H54 (cell line): ENCODE data around the gene IFNA7.
A peak's percentile ranks its signal among the peaks of the same experiment; 100 is the strongest.
"Not testable (repeated sequence)": the region's sequence is repeated elsewhere in the genome, so short reads cannot be mapped to it uniquely, and the experiment has no call there.

Experiments
- DNase-seq: peaks from one replicate; pipeline ENCODE4 v3.0.0; 2011; ENCODE audit warnings: low spot score, mixed read lengths; ENCODE audit not compliant: insufficient read length
- FAIRE-seq: peaks from 3 replicates; lab custom pipeline; 2011; peaks lifted over from hg19 to GRCh38; lab: Jason Lieb, UNC
- POLR2A ChIP-seq: IDR thresholded peaks from 2 replicates; pipeline ENCODE4 v1.6.1; 2011; ENCODE audit warnings: low read depth, mild to moderate bottlenecking, low read length

IFNA7 gene

DNA sequence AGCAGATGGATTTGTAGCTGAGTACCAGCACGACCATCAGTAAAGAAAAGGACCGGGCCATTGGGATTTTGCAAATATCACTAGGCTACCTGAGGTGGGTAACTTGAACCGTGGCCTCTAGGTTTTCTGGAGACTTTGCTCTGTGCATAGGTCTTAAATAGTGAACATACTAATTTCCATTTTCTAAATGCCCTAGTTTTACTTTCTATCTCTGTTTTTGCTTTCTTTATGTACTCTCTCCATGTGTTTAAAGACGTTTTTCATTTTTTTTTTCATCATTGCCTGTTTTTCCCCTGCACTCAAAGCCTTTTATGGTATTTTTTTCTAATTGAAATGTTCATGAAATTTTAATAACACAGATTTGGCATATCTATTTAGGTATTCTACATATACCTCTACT is at the start of gene IFNA7:
Gene IFNA7 (minus strand): TSS at position 101 of the 400 bp plus-strand sequence. CDS start 40 bp downstream, at position 61.
- not testable (repeated sequence) for FAIRE-seq, DNase-seq

DNA sequence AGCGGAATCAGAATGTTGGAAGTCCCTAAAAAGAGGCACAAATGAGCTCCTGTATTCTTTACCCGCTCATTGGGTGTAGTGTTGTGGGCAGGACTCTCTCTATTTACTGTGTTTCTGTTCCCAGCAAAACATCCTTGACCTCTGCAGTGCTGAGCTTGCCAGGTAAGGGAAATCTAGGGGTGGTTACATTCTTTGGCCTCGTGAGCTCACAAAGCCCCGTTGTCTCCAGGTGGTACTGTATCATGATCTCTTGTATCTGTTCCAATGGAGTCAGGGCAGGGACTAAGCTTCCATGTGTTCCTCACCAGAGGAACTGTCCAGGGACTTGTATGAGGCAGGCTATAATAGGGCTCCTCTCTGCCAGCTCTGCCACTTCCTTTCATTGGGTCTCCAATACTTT is 49.6 kb upstream of the IFNA7 start:
- TF ChIP-seq POLR2A = no peak
- DNase-seq (no peak), FAIRE-seq (no peak)

GRCh38 chr9:21251190-21251589 is 49.2 kb upstream of the IFNA7 start:
- TF ChIP-seq POLR2A = no peak
- no peak for DNase-seq
- no peak for FAIRE-seq

- DNase-seq (no peak), FAIRE-seq (no peak)
- no peak for TF ChIP-seq POLR2A
Observed at GRCh38 chr9:21244836-21245235, 42.8 kb upstream of the IFNA7 start.

- no peak for TF ChIP-seq POLR2A
- FAIRE-seq (no peak), DNase-seq (no peak)
Observed at GRCh38 chr9:21239911-21240310, 37.9 kb upstream of the IFNA7 start, which contains the start of gene IFNA14. Gene IFNA14, minus strand, starts transcription at chr9:21240005. Its CDS starts 70 bp downstream, at chr9:21239935.

GRCh38 chr9:21236360-21236714 is 34.3 kb upstream of the IFNA7 start:
- DNase-seq, FAIRE-seq: not testable (repeated sequence)

DNA sequence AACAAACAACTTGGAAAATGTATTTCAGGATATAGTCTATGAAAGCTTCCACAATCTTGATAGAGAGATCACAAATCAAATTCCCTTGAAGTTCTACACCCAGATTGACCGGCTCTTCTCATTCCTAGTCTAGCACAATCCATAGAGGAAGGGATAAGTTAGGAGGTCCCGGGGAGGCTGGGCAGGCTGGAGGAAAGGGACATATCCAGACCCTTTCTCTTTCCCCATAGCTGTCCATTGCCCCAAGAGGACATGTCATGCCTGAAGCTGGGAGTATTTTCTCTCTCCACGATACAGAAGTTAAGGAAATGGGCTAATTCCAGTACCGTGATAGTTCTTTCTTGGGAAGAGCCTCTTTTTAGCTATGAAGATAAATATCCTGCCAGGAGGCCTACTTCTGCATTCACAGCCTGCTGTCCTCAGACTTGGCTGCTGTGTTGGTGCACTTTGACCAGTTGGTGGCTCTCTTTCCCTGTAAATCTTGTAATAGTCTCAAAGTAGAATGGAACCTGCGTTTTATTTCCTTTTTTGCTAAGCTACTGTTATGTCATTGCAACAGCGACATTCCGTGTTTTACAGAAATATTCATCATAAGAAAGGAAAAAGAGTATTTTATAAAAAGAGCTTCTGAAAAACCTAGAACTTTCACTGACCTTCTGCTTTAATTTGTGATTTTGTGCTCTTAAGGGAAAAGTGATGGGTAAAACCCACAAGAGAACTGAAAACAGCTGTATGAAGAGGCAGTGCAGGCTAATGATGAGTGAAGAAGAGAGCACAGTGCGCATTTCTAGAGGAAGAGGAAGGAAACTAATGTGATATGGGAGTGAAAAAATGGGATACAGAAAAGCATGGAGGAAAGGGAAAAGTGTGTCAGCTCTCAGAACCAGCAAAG is 33.7 kb upstream of the IFNA7 start:
- DNase-seq = peak; percentile 2
- peak; percentile 94 for FAIRE-seq

- FAIRE-seq (no peak), DNase-seq (no peak)
- TF ChIP-seq POLR2A = no peak
Observed at GRCh38 chr9:21234153-21234687, 32.2 kb upstream of the IFNA7 start.

DNA sequence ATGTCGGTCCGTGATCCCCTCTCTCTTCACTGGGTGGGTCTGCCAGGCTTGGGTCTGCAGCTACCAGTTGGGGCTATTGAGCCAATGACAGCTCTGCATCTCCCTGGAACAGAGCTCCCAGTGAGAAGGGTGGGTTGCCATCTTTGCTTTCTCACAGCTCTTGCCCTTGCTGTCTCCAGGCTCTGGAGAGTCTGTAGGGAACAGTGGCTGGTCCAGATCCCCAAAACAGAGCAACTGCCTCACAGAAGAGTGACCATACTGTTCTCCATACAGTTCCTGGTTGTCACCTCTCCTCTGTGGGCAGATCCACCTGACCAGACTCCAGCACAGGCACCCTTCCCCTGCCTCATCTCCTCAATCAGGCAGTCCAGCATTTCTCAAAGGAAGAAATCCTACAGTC is 31.3 kb upstream of the IFNA7 start:
- DNase-seq = no peak
- no peak for TF ChIP-seq POLR2A
- FAIRE-seq = no peak

GRCh38 chr9:21228122-21228521 is 26.1 kb upstream of the IFNA7 start, which contains the start of gene IFNA17:
Gene IFNA17, minus strand, starts transcription at chr9:21228222. Its CDS starts 49 bp downstream, at chr9:21228173.
- FAIRE-seq = no peak
- TF ChIP-seq POLR2A = no peak

DNA sequence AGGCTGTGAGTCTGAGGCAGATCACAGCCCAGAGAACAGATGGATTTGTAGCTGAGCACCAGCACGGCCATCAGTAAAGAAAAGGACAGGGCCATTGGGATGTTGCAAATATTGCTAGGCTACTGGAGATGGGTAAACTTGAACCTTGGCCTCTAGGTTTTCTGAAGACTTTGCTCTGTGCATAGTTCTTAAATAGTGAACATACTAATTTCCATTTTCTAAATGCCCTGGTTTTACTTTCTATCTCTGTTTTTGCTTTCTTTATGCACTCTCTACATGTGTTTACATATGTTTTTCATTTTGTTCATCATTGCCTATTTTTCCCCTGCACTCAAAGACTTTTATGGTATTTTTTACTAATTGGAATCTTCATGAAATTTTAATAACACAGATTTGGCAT is 15.2 kb upstream of the IFNA7 start, which contains the start of gene IFNA16:
Gene IFNA16 (minus strand): TSS at position 101 of the 400 bp plus-strand sequence. CDS start 6 bp downstream, at position 95.
- not testable (repeated sequence) for FAIRE-seq

More at GRCh38 chr9:21228122-21228521, 26.1 kb upstream of the IFNA7 start, which contains the start of gene IFNA17:
- DNase-seq = no peak

GRCh38 chr9:21213411-21214326 is 11.7 kb upstream of the IFNA7 start:
- peak; percentile 78 for FAIRE-seq
- DNase-seq = not testable (repeated sequence)

More for the DNA sequence above, 15.2 kb upstream of the IFNA7 start, which contains the start of gene IFNA16:
- DNase-seq = not testable (repeated sequence)

DNA sequence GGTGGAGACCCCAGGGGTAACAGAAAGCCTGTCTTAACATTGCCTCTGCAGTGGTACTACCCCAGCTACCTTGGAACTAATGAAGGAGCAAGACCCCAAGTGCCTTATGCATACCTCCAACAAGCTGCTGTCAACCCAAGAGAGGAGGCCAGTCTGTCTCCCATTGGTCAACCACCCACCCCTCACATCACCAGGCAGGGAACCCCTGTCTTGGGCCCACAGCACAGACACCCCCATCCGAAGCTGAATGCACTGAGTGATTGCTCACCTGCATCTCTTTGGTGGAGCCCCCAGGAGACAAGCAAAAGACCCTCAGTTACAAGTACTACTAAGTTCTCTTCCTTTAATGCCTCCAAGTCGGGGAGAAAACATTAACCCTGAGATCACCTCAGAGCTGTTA is 10.2 kb upstream of the IFNA7 start:
- FAIRE-seq, DNase-seq: not testable (repeated sequence)

DNA sequence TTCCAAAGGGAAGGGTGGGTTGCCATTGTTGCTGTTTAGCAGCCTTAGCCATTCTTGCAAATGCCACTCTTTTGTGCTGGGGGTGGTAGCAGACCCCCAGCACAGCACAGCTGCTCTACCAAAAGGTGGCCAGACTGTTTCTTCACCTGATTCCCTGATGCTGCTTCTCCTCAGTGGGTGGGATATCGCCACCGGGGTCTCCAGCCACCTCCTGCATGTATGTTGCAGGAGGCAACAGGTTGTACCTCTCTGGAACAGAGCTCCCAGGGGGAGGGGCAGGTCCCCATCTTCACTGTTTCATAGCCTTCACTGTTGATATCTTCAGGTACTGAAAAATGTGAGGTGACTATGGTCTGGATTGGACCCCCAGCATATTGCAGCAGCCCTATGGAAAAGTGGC is 8.8 kb upstream of the IFNA7 start:
- not testable (repeated sequence) for DNase-seq, FAIRE-seq
